Omental fat pad (tissue), 4 donors: ENCODE data around the gene PCNT. TPM values are rescaled to one million over a fixed set of nuclear protein-coding genes. Genes with fewer than 3 reads are reported as not detected.

Experiments
- ATAC-seq: fragments of 150-250 bp; one replicate; pipeline ENCODE4 v1.9.1; 2016; ENCODE audit warnings: mild to moderate bottlenecking, moderate library complexity; ENCODE audit not compliant: low FRiP score
- DNase-seq: peaks from one replicate; pipeline ENCODE4 v3.0.0-alpha.2; 2019; ENCODE audit warnings: low spot score
- CTCF ChIP-seq, 3 donors: fragments of 450-650 bp; IDR thresholded peaks; one replicate each; pipeline ENCODE4 v1.5.1; 2016 to 2017; ENCODE audit warnings: antibody characterized with exemption in 3 of 3, mild to moderate bottlenecking in 3 of 3, moderate library complexity in 2 of 3
- total RNA-seq, 4 donors: library from RNA; depleted of rRNA; stranded (reverse); fragments of >200 nt; gene quantifications; one replicate each; pipeline ENCODE4 v1.1.0, GENCODE V29; 2016

Gene PCNT
- total RNA-seq, 4 donors from 2014 or later: 23.0 to 51.7 (median 24.4) TPM

DNA sequence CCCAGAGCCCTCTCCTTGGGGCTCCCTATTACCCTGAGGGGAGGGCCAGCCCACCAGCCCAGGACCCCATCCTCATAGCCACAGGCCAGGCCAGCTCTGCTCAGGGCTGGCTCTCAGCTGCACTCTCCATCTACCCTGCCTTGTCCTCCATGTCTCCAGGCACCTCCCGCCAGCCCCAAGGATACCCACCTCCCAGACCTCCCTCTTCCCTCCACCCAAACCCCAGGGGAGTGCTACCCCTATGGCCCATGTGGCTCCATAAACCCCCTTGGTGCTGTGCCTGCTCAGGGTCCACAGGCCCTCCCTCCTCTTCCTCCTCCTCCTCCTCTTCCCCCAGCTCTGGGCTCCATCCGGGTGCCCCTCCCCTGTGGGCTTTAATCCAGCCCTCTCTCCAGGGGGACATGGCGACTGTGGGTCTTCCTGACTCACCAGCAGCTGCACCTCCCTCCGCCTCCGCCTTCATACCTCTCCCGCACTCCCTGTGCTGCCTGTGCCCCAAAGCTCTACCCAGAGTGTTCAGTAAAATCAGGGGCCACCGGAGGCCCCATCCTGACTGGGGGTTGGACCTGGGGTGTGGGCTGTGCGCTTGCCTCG is 28.7 kb upstream of the PCNT start:
- no peak for ATAC-seq
- no peak for DNase-seq
- TF ChIP-seq CTCF (IDR thresholded peaks at IDR 0.05): no peak

- peak; percentile 65 for ATAC-seq
- no peak for TF ChIP-seq CTCF (IDR thresholded peaks at IDR 0.05)
- DNase-seq: peak; percentile 38
These were observed 27.8 kb upstream of the PCNT start for GRCh38 chr21:46295996-46296752.

DNA sequence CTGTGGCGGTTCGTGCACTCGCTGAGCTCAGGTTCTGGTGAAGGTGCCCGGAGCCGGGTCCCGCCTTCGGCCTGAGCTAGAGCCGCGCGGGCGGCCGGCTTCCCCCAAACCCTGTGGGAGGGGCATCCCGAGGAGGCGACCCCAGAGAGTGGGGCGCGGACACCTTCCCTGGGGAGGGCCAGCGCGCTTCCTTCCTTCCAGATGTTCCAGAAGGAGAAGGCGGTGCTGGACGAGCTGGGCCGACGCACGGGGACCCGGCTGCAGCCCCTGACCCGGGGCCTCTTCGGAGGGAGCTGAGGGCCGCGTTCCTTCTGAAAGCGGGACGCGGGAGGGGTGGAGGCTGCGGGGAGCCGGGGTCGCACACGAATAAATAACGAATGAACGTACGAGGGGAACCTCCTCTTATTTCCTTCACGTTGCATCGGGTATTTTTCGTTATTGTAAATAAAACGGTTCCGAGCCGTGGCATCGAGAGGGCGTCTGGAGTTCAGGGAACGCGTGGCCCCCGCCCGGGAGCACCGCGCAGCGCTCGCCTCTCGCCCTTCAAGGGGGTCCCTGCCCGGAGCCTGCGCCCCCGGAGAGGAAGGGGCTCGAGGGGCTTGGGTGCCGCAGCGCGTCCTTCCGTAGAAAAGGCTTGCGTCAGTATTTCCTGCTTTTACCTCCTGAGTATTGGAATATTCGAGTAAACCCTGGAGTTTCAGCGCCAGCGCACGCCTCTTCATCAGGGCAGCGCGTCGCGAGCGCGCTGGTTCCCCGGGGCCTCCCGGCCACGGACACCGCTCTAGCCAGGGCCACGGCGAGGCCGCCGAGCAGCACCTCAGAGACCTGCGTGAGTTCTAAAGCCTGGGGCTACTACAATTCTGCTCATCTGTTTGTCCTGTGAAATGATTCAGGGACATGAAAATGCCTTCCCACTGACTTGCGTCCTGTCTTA is 26.4 kb upstream of the PCNT start:
- peak; percentile 24 for ATAC-seq
- TF ChIP-seq CTCF (IDR thresholded peaks at IDR 0.05): no peak
- DNase-seq: no peak

DNA sequence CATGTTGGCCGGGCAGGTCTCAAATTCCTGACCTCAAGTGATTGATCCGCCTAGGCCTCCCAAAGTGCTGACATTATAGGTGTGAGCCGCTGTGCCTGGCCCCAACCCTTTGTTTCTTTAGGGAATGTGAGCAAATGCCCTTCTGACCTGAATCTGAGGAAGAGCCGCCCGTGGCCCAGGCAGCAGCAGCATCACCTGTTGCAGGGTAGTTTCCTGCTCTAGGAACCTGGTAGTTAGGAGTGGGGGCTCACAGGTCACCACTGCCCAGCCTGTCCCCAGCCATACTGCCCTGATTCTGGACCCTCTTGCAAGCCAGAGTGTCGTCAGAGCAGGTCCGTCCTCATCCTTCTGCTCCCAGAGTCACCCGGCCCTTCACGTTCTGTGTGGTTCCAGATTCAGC is 24.8 kb upstream of the PCNT start:
- no peak for DNase-seq
- no peak for ATAC-seq
- no peak for TF ChIP-seq CTCF (IDR thresholded peaks at IDR 0.05)

DNA sequence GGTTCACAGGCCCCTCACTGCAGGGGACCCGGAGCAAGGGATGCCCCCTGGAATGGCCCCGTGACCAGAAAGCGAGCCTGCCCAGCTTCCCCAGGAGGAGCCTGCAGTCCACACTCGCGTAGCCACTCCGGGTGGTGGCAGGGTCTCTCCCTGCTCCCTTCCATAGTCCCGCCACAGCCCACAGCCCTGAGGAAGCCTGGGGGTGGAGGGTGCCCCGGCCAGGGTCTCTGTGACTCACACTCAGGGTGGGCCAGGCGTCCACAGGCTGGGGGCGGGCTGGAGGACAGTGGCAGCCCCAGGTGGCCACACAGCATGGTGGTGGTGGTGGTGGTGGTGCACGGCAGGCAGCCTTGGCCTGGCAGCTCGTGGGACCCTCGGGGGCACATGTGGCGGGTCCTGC is 22.2 kb upstream of the PCNT start:
- DNase-seq (no peak), ATAC-seq (no peak)

DNA sequence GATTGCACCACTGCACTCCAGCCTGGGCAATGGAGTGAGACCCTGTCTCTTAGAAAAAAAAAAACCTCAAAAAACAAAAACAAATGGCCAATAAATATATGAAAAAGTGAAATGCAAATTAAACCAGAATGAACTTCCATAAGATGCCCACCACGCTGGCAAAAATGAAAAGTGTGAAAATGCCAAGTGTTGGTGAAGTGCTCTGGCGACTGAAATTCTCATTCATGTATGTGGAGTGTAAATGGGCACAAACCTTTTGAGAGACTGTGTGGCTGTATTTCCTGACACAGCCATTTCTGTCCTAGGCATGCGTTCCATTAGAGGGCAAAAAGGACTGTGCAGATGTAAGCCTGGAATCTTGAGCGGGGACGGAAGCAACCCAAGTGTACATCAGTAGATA is 19.5 kb upstream of the PCNT start:
- TF ChIP-seq CTCF (IDR thresholded peaks at IDR 0.05): no peak
- no peak for DNase-seq
- no peak for ATAC-seq

More for the DNA sequence above, 22.2 kb upstream of the PCNT start:
- TF ChIP-seq CTCF (IDR thresholded peaks at IDR 0.05): no peak
